Endodermal cell (in vitro differentiated cells): ENCODE measurements around the gene SLIT3. TPM values are rescaled to one million over a fixed set of nuclear protein-coding genes. Genes with fewer than 3 reads are reported as not detected.

Source experiments
- DNase-seq: peaks from one replicate; pipeline ENCODE4 v3.0.0-alpha.2; 2017
- H3K27ac ChIP-seq: 2 replicates; pipeline ENCODE4 v1.5.1; 2013; ENCODE audit warnings: mild to moderate bottlenecking, low read depth, low read length, moderate library complexity
- H3K27me3 ChIP-seq: 2 replicates; pipeline ENCODE4 v1.6.1; 2013; ENCODE audit warnings: mild to moderate bottlenecking, low read length, moderate library complexity; ENCODE audit not compliant: insufficient read depth, control insufficient read depth, poor library complexity, severe bottlenecking
- H3K36me3 ChIP-seq: 2 replicates; pipeline ENCODE4 v1.7.0; 2013; ENCODE audit warnings: mild to moderate bottlenecking, low read length, moderate library complexity; ENCODE audit not compliant: control insufficient read depth, insufficient read depth
- H3K4me1 ChIP-seq: one replicate; pipeline ENCODE4 v1.7.0; 2013; ENCODE audit warnings: low read length; ENCODE audit not compliant: control insufficient read depth, insufficient read depth
- H3K4me3 ChIP-seq: 2 replicates; pipeline ENCODE4 v1.5.1; 2013; ENCODE audit warnings: mild to moderate bottlenecking, low read length, moderate library complexity
- H3K9ac ChIP-seq: 2 replicates; pipeline ENCODE4 v1.6.1; 2013; ENCODE audit warnings: mild to moderate bottlenecking, low read length, moderate library complexity; ENCODE audit not compliant: poor library complexity, severe bottlenecking; ENCODE audit errors: extremely low read depth
- H3K9me3 ChIP-seq: 2 replicates; pipeline ENCODE4 v1.6.1; 2013; ENCODE audit warnings: mild to moderate bottlenecking, low read length, moderate library complexity; ENCODE audit not compliant: control insufficient read depth
- H3K27ac Mint-ChIP-seq: 2 replicates; pipeline ENCODE4 v1.8.0; 2020; ENCODE audit warnings: mixed read lengths
- H3K27me3 Mint-ChIP-seq: 2 replicates; pipeline ENCODE4 v1.8.0; 2021; ENCODE audit warnings: mild to moderate bottlenecking, mixed read lengths; ENCODE audit not compliant: insufficient read depth
- H3K36me3 Mint-ChIP-seq: 2 replicates; pipeline ENCODE4 v1.8.0; 2020; ENCODE audit warnings: low read depth, mixed read lengths
- H3K4me1 Mint-ChIP-seq: 2 replicates; pipeline ENCODE4 v1.8.0; 2020; ENCODE audit warnings: mixed read lengths
- H3K4me3 Mint-ChIP-seq: 2 replicates; pipeline ENCODE4 v1.8.0; 2020; ENCODE audit warnings: mild to moderate bottlenecking, moderate library complexity, mixed read lengths
- H3K9me3 Mint-ChIP-seq: 2 replicates; pipeline ENCODE4 v1.8.0; 2020; ENCODE audit warnings: mild to moderate bottlenecking, mixed read lengths
- CTCF ChIP-seq: fragments of 200-600 bp; sonication (generic); conservative IDR thresholded peaks from 2 replicates; pipeline ENCODE4 v1.5.0; 2021; ENCODE audit warnings: antibody characterized with exemption, mild to moderate bottlenecking
- WGBS, 2 experiments: methylation state at CpG; one replicate each; pipeline versions ENCODE4 v1.1.5 to v1.1.7; 2013; ENCODE audit warnings: missing lambda C conversion rate in 2 of 2, mixed read lengths in 1 of 2; ENCODE audit not compliant: insufficient coverage in 1 of 2, insufficient read length in 1 of 2; 5-methylcytosine and 5-hydroxymethylcytosine counted together
- total RNA-seq, 2 donors: library from RNA; stranded (reverse); fragmentation: NEBNext Ultra II Directional in 1 of 2; extraction: Animal tissue kit (Norgen Biotek cat#: 25700) in 1 of 2; gene quantifications; 2 replicates in 1 of 2; 3 replicates in 1 of 2; pipeline ENCODE4 v1.2.1, GENCODE V29; 2021

SLIT3 gene
- total RNA-seq, 2 donors from 2014 or later: 2.5 to 3.4 TPM

DNA sequence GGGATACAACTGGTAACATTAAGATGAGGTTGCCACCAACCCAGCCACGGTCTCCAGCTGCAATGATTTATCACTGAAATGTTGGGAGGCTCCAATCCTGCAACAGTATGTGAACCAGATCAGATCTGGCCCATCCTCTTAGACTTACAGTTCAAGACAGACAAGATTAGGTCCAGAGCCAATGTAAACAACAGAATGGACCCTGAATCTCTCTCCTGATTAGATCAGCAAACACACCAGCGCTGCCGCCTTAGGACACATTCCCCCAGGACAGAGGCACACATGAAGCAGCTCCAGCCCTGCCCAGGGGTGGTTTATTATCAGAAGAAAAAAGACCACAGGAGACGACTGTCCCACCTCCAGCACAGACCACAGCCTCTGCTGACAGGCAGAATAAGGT is 82.1 kb downstream of the SLIT3 start:
- Mint-ChIP-seq H3K4me3 (peak overlapping the region; percentile 25), H3K27me3 (peaks cover 29% of the 10 kb centered on the region), H3K27ac (no peak overlapping the region), H3K36me3 (no peaks in the 10 kb centered on the region), H3K4me1 (peaks cover 58% of the 10 kb centered on the region), H3K9me3 (no peaks in the 10 kb centered on the region)
- Histone ChIP-seq H3K4me1 (peaks cover 41% of the 10 kb centered on the region), H3K4me3 (peak overlapping the region; percentile 4), H3K27ac (no peak overlapping the region), H3K9ac (no peak overlapping the region), H3K27me3 (peaks cover 18% of the 10 kb centered on the region), H3K9me3 (no peaks in the 10 kb centered on the region), H3K36me3 (no peaks in the 10 kb centered on the region)
- WGBS, 2 experiments: 74 to 93% methylated on average over 2 to 4 of the region's 4 CpGs
- no peak for DNase-seq
- TF ChIP-seq CTCF: no peak

- peaks cover 52% of the 10 kb centered on the region for H3K4me1 Mint-ChIP-seq
- H3K27me3 Mint-ChIP-seq: peaks cover 29% of the 10 kb centered on the region
- H3K9ac ChIP-seq: no peak overlapping the region
- no peak for DNase-seq
- H3K4me3 Mint-ChIP-seq: no peak overlapping the region
- no peak for TF ChIP-seq CTCF
- H3K9me3 ChIP-seq: no peaks in the 10 kb centered on the region
- no peak overlapping the region for H3K4me3 ChIP-seq
- no peak overlapping the region for H3K27ac ChIP-seq
- H3K9me3 Mint-ChIP-seq: no peaks in the 10 kb centered on the region
- 86 to 100% methylated on average over 1 to 2 of the region's 2 CpGs for WGBS, 2 experiments
- H3K4me1 ChIP-seq: peaks cover 41% of the 10 kb centered on the region
- no peaks in the 10 kb centered on the region for H3K36me3 ChIP-seq
- no peak overlapping the region for H3K27ac Mint-ChIP-seq
- H3K36me3 Mint-ChIP-seq: no peaks in the 10 kb centered on the region
- H3K27me3 ChIP-seq: peaks cover 25% of the 10 kb centered on the region
These were observed 82.8 kb downstream of the SLIT3 start for GRCh38 chr5:169218176-169218575.

GRCh38 chr5:169216866-169217265 is 84.1 kb downstream of the SLIT3 start:
- WGBS, 2 experiments: 90 to 94% methylated on average over 5 to 8 of the region's 8 CpGs
- Mint-ChIP-seq H3K4me3 (no peak overlapping the region), H3K4me1 (peaks cover 45% of the 10 kb centered on the region), H3K36me3 (no peaks in the 10 kb centered on the region), H3K9me3 (peaks cover 2% of the 10 kb centered on the region), H3K27ac (peak overlapping the region; percentile 73), H3K27me3 (peaks cover 19% of the 10 kb centered on the region)
- Histone ChIP-seq H3K9me3 (no peaks in the 10 kb centered on the region), H3K36me3 (no peaks in the 10 kb centered on the region), H3K9ac (no peak overlapping the region), H3K27ac (no peak overlapping the region), H3K27me3 (peaks cover 18% of the 10 kb centered on the region), H3K4me1 (peaks cover 33% of the 10 kb centered on the region), H3K4me3 (no peak overlapping the region)
- no peak for DNase-seq
- TF ChIP-seq CTCF: no peak
